Hepatocyte (in vitro differentiated cells): ENCODE results near the gene SCRT2. TPM values are rescaled to one million over a fixed set of nuclear protein-coding genes. Genes with fewer than 3 reads are reported as not detected.

Experiments used
- DNase-seq: peaks from one replicate; pipeline ENCODE4 v3.0.0-alpha.2; 2016; ENCODE audit warnings: low spot score
- H2AFZ ChIP-seq: fragments of 200-600 bp; sonication (generic); 2 replicates; pipeline ENCODE4 v1.6.0; 2016; ENCODE audit warnings: antibody characterized with exemption, mild to moderate bottlenecking
- H3K27ac ChIP-seq: fragments of 200-600 bp; sonication (generic); 2 replicates; pipeline ENCODE4 v1.5.1; 2016; ENCODE audit warnings: mild to moderate bottlenecking
- H3K27me3 ChIP-seq: fragments of 200-600 bp; sonication (generic); 2 replicates; pipeline ENCODE4 v1.6.1; 2016
- H3K36me3 ChIP-seq: fragments of 200-600 bp; sonication (generic); replicated peaks from 2 replicates; pipeline ENCODE4 v1.5.1; 2016; ENCODE audit warnings: low read depth; ENCODE audit not compliant: insufficient read depth
- H3K4me1 ChIP-seq: fragments of 200-600 bp; sonication (generic); 2 replicates; pipeline ENCODE4 v1.5.1; 2016; ENCODE audit warnings: mild to moderate bottlenecking, moderate library complexity; ENCODE audit not compliant: insufficient read depth
- H3K4me2 ChIP-seq: fragments of 200-600 bp; sonication (generic); 2 replicates; pipeline ENCODE4 v1.6.0; 2016
- H3K4me3 ChIP-seq: fragments of 200-600 bp; sonication (generic); 2 replicates; pipeline ENCODE4 v1.5.1; 2016; ENCODE audit warnings: mild to moderate bottlenecking
- H3K79me2 ChIP-seq: fragments of 200-600 bp; sonication (generic); 2 replicates; pipeline ENCODE4 v1.6.0; 2017; ENCODE audit warnings: mild to moderate bottlenecking
- H3K9me2 ChIP-seq: fragments of 200-600 bp; sonication (generic); replicated peaks from 2 replicates; pipeline ENCODE4 v1.6.0; 2017; ENCODE audit warnings: mild to moderate bottlenecking; ENCODE audit not compliant: insufficient read depth
- H3K9me3 ChIP-seq: fragments of 200-600 bp; sonication (generic); 2 replicates; pipeline ENCODE4 v1.5.1; 2016; ENCODE audit warnings: low read depth, mild to moderate bottlenecking
- H4K20me1 ChIP-seq: fragments of 200-600 bp; sonication (generic); 2 replicates; pipeline ENCODE4 v1.6.0; 2016; ENCODE audit warnings: mild to moderate bottlenecking; ENCODE audit not compliant: insufficient read depth, poor library complexity, severe bottlenecking
- CTCF ChIP-seq: fragments of 200-600 bp; sonication (generic); IDR thresholded peaks from 2 replicates; pipeline ENCODE4 v1.5.1; 2016; ENCODE audit warnings: antibody characterized with exemption, mild to moderate bottlenecking; ENCODE audit not compliant: poor library complexity
- EZH2 ChIP-seq: fragments of 200-600 bp; sonication (generic); IDR thresholded peaks from 2 replicates; pipeline ENCODE4 v1.6.1; 2016; ENCODE audit warnings: antibody characterized with exemption, mild to moderate bottlenecking, borderline replicate concordance
- EZH2phosphoT487 ChIP-seq: fragments of 200-600 bp; sonication (generic); IDR thresholded peaks from one replicate; pipeline ENCODE4 v1.6.1; 2018; ENCODE audit warnings: antibody characterized with exemption, mild to moderate bottlenecking, low read depth, moderate library complexity; ENCODE audit not compliant: unreplicated experiment, severe bottlenecking
- WGBS: methylation state at CpG from one replicate; pipeline ENCODE4 v1.1.6; 2016; ENCODE audit warnings: low lambda C conversion rate; ENCODE audit errors: missing lambda C conversion rate; 5-methylcytosine and 5-hydroxymethylcytosine counted together
- polyA plus RNA-seq: library from polyadenylated mRNA; unstranded; fragments of >200 nt; fragmentation: Nextera tagmentation; extraction: Ambion mirVana; gene quantifications from 2 replicates; pipeline ENCODE4 v1.2.1, GENCODE V29; 2016
- total RNA-seq: library from RNA; depleted of rRNA; stranded (reverse); fragments of >200 nt; gene quantifications from 2 replicates; pipeline ENCODE4 v1.2.3, GENCODE V29; 2014

Gene SCRT2
- total and polyA plus RNA-seq, 2 experiments from 2014 or later, result not detected

DNA sequence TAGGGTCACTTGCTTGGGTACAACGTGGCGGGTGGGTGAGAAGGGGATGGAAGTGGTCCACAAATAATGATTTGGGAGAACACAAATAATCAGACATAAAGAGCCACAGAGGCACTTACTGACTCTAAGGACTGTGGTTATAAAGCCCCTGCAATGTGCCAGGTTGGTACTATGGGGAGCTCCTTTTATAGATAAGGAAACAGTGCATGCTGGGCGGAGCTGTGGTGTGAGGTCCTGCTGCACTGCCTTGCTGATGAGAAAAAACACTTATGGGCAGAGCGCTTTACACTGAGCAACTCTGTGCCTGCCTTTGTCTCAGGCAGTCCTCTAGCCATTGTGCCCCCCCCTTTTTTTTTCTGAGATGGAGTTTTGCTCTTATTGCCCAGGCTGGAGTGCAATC lies 29.1 kb upstream of the SCRT2 start:
- H3K27me3 ChIP-seq, result peaks cover 17% of the 10 kb centered on the region
- no peak overlapping the region for H3K4me3 ChIP-seq
- H3K4me1 ChIP-seq, result no peaks in the 10 kb centered on the region
- H3K79me2 ChIP-seq, result no peaks in the 10 kb centered on the region
- H3K36me3 ChIP-seq, result no peaks in the 10 kb centered on the region
- H3K4me2 ChIP-seq, result no peak overlapping the region
- no peaks in the 10 kb centered on the region for H4K20me1 ChIP-seq
- WGBS, result 88% methylated on average over 4 of the region's 4 CpGs
- no peak for TF ChIP-seq CTCF
- no peak for TF ChIP-seq EZH2
- no peak for TF ChIP-seq EZH2phosphoT487
- no peak overlapping the region for H2AFZ ChIP-seq
- DNase-seq, result no peak
- H3K27ac ChIP-seq, result no peak overlapping the region
- no peaks in the 10 kb centered on the region for H3K9me3 ChIP-seq
- H3K9me2 ChIP-seq, result no peaks in the 10 kb centered on the region

DNA sequence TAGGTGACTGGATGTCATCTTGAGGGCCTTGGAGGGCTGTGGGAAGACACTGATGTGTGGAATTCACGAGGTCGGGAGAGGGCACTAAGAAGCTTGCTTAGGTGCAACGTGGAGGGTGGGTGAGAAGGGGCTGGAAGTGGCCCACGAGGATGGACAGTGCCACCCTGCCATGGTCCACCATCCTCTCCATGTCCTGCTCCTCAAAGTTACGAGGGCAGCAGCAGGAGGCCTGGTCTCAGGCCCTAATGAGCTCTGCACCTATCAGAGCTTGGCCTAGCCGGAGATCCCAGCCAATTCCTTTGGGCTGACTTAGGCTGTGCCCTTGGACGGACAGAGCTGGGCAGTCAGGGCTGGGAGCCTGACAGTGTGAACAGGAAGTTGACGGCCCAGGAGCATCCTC lies 27.8 kb upstream of the SCRT2 start:
- H2AFZ ChIP-seq, result no peak overlapping the region
- no peaks in the 10 kb centered on the region for H3K4me1 ChIP-seq
- H3K4me3 ChIP-seq, result no peak overlapping the region
- H3K27me3 ChIP-seq, result peaks cover 7% of the 10 kb centered on the region
- H3K27ac ChIP-seq, result no peak overlapping the region
- TF ChIP-seq EZH2 (no peak), EZH2phosphoT487 (no peak), CTCF (no peak)
- H3K4me2 ChIP-seq, result no peak overlapping the region
- 85% methylated on average over 8 of the region's 8 CpGs for WGBS
- H3K9me3 ChIP-seq, result no peaks in the 10 kb centered on the region
- no peaks in the 10 kb centered on the region for H4K20me1 ChIP-seq
- no peaks in the 10 kb centered on the region for H3K79me2 ChIP-seq
- H3K36me3 ChIP-seq, result no peaks in the 10 kb centered on the region
- H3K9me2 ChIP-seq, result no peaks in the 10 kb centered on the region
- DNase-seq, result no peak

- H3K36me3 ChIP-seq, result no peaks in the 10 kb centered on the region
- no peak for TF ChIP-seq EZH2phosphoT487
- no peak for TF ChIP-seq CTCF
- TF ChIP-seq EZH2, result no peak
- H2AFZ ChIP-seq, result no peak overlapping the region
- no peaks in the 10 kb centered on the region for H4K20me1 ChIP-seq
- H3K4me3 ChIP-seq, result no peak overlapping the region
- no peak for DNase-seq
- no peaks in the 10 kb centered on the region for H3K79me2 ChIP-seq
- no peak overlapping the region for H3K4me2 ChIP-seq
- H3K9me3 ChIP-seq, result no peaks in the 10 kb centered on the region
- H3K9me2 ChIP-seq, result no peaks in the 10 kb centered on the region
- 61% methylated on average over 2 of the region's 2 CpGs for WGBS
- no peak overlapping the region for H3K27ac ChIP-seq
- no peaks in the 10 kb centered on the region for H3K4me1 ChIP-seq
- peaks cover 7% of the 10 kb centered on the region for H3K27me3 ChIP-seq
Observed at GRCh38 chr20:703006-703405, 27.4 kb upstream of the SCRT2 start.
